Muscle of leg (tissue), 11 donors: ENCODE measurements around the gene RPTOR. TPM values are rescaled to one million over a fixed set of nuclear protein-coding genes. Genes with fewer than 3 reads are reported as not detected.

Source experiments
- DNase-seq: peaks from one replicate; pipeline ENCODE4 v3.0.0; 2013
- H3K27ac ChIP-seq: one replicate; pipeline ENCODE4 v1.5.1; 2013; ENCODE audit warnings: mild to moderate bottlenecking, low read length, control low read depth
- H3K27me3 ChIP-seq: one replicate; pipeline ENCODE4 v1.6.1; 2013; ENCODE audit warnings: low read length; ENCODE audit not compliant: control insufficient read depth, insufficient read depth
- H3K36me3 ChIP-seq: one replicate; pipeline ENCODE4 v1.6.1; 2013; ENCODE audit warnings: low read length; ENCODE audit not compliant: control insufficient read depth, insufficient read depth
- H3K4me1 ChIP-seq: one replicate; pipeline ENCODE4 v1.6.1; 2013; ENCODE audit warnings: low read length; ENCODE audit not compliant: control insufficient read depth, insufficient read depth
- H3K4me3 ChIP-seq: one replicate; pipeline ENCODE4 v1.5.1; 2013; ENCODE audit warnings: low read length, control low read depth
- H3K9me3 ChIP-seq: replicated peaks from 2 replicates; pipeline ENCODE4 v1.6.1; 2013; ENCODE audit warnings: low read depth, low read length; ENCODE audit not compliant: control insufficient read depth
- WGBS: methylation state at CpG from one replicate; pipeline ENCODE4 v1.1.5; 2013; ENCODE audit warnings: missing lambda C conversion rate; ENCODE audit not compliant: insufficient coverage; 5-methylcytosine and 5-hydroxymethylcytosine counted together
- polyA plus RNA-seq, 8 donors: library from polyadenylated mRNA; unstranded; fragments of 120-200 nt; gene quantifications; one replicate each; pipeline versions ENCODE4 v1.2.1 to v1.2.3, GENCODE V29; 2013; ENCODE audit warnings: inconsistent platforms in 1 of 8, low replicate concordance in 1 of 8; ENCODE audit not compliant: insufficient read length in 8 of 8, insufficient read depth in 1 of 8
- total RNA-seq: library from RNA; stranded (reverse); fragments of 120-200 nt; gene quantifications from one replicate; pipeline ENCODE4 v1.2.4, GENCODE V29; 2013

Gene RPTOR
- total and polyA plus RNA-seq, 9 donors: 17.3 to 23.7 (median 20.0) TPM

DNA sequence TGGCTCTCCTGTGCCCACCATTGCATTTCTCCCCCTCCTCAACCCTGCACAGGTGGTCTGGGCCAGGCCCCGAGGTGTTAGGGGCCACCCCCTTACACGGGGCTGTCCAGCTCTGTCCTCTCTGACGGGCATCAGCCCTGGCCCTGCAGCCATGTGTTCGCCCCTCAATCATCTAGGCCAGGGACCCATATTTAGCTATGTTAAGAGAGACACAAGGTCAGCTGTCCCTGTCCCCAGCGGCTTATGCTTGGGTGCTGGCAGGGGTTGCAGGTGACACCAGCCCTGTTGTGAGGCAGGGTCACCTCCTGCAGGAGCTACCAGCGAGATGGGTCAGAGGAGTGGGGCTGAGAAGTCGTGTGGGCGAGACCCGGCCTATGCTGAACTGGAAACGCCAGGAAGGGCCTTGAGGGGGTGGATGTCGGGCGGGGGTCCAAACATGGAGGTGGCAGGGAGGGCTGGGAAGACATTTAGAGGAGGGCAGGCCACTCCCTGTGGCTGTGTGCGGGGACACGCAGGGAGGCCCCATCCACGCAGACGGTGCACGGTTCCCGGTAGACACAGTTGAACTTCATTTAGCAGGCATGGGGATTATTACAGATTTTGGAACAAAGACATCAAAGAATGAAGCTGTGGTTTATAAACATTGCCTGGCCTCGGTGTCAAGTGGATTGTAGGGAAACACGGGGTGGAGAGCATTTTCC lies 313.8 kb downstream of the RPTOR start:
- peak overlapping the region; percentile 69 for H3K27ac ChIP-seq
- 73% methylated on average over 17 of the region's 20 CpGs for WGBS
- H3K9me3 ChIP-seq: no peaks in the 10 kb centered on the region
- H3K4me1 ChIP-seq: peaks cover 36% of the 10 kb centered on the region
- no peak overlapping the region for H3K4me3 ChIP-seq
- H3K36me3 ChIP-seq: peaks cover 22% of the 10 kb centered on the region
- no peaks in the 10 kb centered on the region for H3K27me3 ChIP-seq
- no peak for DNase-seq

DNA sequence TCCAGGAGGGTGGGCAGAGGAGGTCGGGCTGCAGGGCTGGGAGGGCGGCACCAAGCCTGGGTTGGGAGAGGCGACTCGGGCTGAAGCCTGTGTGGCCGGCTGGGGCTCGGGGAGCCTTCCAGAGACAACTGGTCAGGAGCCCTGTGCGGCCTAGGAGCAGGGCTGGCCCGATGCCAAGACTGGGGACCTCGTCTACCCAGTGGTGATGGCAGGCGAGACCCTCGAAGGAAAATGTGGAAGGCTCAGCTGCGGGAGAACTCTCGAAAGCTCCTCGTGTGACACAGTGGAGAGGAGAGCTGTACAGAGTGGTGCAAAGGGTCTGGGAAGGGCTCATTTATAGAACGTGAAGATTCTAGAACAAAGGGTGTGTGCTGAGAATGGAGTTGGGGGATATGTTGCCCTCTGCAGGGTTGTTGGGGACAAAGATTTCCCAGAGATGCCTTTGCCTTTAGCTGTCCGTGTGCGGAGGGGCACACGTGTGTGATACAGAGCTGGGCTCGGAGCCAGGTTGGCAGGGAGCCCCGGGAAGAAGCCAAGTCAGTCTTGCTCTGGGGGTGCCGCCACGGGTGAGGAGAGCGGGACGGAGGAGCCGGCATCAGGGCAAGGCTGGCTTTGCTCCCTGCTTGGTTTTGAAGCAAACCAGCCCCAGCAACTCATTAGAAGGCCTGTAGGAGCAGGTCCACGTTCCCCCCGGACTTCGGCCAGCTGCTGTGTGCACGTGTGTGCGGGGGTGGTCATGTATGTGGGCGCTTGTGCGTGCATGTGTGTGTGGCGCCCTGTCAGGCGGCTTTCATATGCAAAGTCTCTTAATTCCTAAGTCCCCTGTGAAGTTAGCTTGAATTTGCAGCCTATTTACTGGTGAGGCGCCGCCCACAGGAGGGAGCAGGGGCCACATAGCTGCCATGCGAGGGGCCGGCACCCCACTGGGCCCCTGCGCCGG lies 314.6 kb downstream of the RPTOR start:
- Histone ChIP-seq H3K4me3 (no peak overlapping the region), H3K27ac (peak overlapping the region; percentile 69)
- peak; percentile 78 for DNase-seq

DNA sequence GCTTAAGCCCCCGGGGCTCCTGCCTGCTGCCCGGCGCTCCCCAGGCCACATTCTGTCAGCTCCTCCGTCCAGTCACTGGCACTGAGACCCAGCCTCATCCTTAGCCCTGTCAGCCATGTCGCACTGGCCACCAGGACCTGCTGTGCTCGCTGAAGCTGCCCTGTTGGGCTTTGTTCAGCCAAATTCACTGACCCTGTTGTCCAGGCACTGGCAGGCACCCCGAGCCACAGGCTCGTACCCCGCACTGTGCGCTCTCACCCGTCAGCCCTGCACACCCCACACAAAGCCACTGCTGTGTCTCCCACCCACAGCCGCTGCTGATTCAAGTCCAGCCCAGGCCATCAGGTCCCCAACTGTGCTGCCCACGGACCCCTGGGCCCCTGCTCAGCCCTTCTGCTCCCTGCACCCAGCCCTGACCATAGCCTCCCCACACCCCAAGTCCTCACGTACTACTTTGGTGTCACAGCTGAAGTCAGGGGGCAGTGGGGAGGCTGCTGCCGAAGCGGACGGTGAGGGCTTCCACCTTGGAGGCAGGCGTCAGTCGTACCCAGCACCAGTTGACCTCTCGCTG lies 315.5 kb downstream of the RPTOR start:
- no peak for DNase-seq
- Histone ChIP-seq H3K36me3 (peaks cover 20% of the 10 kb centered on the region), H3K27me3 (no peaks in the 10 kb centered on the region), H3K4me3 (no peak overlapping the region), H3K9me3 (no peaks in the 10 kb centered on the region), H3K27ac (no peak overlapping the region), H3K4me1 (peaks cover 36% of the 10 kb centered on the region)
- WGBS: 94% methylated on average over 20 of the region's 20 CpGs

More for the DNA sequence above, 314.6 kb downstream of the RPTOR start:
- Histone ChIP-seq H3K36me3 (peaks cover 22% of the 10 kb centered on the region), H3K4me1 (peaks cover 36% of the 10 kb centered on the region), H3K27me3 (no peaks in the 10 kb centered on the region), H3K9me3 (no peaks in the 10 kb centered on the region)
- 60% methylated on average over 37 of the region's 40 CpGs for WGBS

DNA sequence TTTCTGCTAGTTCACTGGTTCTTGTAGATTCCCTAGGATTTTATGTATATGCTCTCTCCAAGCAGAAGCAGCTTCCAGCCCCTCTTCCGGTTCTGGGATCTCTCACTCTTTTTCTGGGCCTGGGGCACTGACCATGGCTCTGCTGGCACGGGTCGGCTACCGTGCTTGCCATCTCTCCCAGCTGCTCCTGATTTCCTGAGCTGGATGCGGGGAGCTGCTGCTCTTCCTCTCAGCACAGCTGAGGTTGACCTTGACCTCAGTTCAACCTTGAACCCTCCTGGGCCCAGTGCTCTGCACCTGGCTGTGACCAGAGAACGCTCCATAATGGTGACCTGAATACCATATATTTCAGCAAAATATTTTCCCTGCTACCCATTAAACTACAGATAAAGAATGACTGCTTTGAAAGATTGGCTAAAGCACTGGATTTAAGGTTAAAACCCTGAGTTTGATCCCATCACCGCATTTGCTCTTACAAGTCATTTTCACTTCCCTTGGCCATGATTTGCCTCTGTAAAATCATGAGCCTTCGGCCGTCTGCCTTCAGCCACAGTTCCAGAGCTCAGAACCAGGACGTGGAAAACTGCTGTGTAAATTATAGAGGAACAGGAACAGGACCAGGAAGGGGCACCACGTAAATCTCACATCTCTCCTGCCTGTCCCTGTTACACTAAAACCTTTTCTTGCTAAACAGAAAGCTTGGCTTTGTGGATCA lies 316.2 kb downstream of the RPTOR start:
- H3K27me3 ChIP-seq: no peaks in the 10 kb centered on the region
- no peaks in the 10 kb centered on the region for H3K9me3 ChIP-seq
- no peak for DNase-seq
- no peak overlapping the region for H3K27ac ChIP-seq
- peaks cover 36% of the 10 kb centered on the region for H3K4me1 ChIP-seq
- 44% methylated on average over 5 of the region's 11 CpGs for WGBS
- H3K36me3 ChIP-seq: peaks cover 16% of the 10 kb centered on the region
- H3K4me3 ChIP-seq: no peak overlapping the region

DNA sequence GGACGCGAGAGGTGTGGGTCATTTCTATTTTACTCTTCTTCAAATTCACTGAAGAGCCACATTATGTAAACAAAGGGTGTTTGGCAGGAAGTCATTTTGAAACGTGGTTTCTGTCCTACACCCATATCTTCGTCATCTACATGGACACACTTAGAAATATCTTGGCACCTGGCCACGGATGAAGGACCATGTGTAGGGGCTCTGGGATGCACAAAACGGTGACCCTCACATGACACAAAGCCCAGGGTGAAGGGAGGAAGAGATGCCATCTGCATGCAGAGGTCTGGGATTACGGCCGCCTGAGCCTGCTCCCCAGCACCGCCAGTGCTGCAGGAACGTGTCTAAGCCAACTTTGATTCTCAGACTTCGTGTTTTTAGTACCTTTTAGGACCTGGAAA lies 316.8 kb downstream of the RPTOR start:
- no peak overlapping the region for H3K4me3 ChIP-seq
- DNase-seq: no peak
- peaks cover 36% of the 10 kb centered on the region for H3K4me1 ChIP-seq
- WGBS: no CpG with 5 or more reads among the region's 11 CpGs
- H3K27ac ChIP-seq: no peak overlapping the region
- no peaks in the 10 kb centered on the region for H3K9me3 ChIP-seq
- peaks cover 12% of the 10 kb centered on the region for H3K36me3 ChIP-seq
- H3K27me3 ChIP-seq: no peaks in the 10 kb centered on the region

DNA sequence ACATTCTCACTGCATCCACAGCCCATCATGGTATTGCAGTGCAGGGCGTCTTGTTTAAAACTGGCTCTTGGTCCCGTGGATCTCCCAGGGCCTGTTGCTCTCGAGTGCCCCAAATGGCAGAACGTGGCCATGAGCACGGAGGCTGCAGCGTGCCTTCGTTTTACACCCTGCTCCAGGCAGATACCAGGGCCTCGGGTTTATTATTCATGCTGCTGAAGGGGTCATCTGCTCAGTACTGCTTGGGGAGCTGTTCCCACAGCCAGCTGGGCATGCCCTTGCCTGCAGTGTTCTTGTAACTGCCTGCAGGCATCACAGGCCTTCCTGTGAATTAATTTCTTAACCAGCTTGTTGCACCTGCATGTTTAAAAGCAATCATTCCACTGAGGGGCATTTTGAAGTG lies 317.3 kb downstream of the RPTOR start:
- WGBS: 59% methylated on average over 8 of the region's 8 CpGs
- Histone ChIP-seq H3K4me1 (peaks cover 36% of the 10 kb centered on the region), H3K36me3 (peaks cover 11% of the 10 kb centered on the region), H3K27ac (no peak overlapping the region), H3K9me3 (no peaks in the 10 kb centered on the region), H3K27me3 (no peaks in the 10 kb centered on the region), H3K4me3 (no peak overlapping the region)
- DNase-seq: no peak

DNA sequence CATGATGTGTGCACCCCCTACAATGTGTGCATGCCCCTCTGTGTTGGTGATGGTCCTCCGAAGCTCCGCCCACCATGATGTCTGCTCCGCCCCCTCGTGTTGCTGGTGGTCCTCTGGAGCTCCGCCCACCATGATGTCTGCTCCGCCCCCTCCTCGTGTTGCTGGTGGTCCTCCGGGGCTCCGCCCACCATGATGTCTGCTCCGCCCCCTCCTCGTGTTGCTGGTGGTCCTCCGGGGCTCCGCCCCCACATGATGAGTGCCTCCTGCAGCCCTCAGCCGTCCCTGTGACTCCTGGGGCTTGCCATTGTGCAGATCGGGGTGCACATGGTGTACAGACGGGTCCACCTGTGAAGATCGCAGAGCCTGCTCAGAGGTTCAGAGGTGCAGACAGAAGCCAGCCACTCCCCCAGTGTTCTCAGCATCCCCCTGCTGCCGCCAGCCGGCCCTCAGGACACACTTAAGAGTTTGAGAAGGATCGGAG lies 317.9 kb downstream of the RPTOR start:
- Histone ChIP-seq H3K36me3 (peaks cover 5% of the 10 kb centered on the region), H3K9me3 (no peaks in the 10 kb centered on the region), H3K4me3 (no peak overlapping the region), H3K27ac (no peak overlapping the region), H3K27me3 (no peaks in the 10 kb centered on the region), H3K4me1 (peaks cover 34% of the 10 kb centered on the region)
- 87% methylated on average over 17 of the region's 20 CpGs for WGBS
- DNase-seq: no peak

DNA sequence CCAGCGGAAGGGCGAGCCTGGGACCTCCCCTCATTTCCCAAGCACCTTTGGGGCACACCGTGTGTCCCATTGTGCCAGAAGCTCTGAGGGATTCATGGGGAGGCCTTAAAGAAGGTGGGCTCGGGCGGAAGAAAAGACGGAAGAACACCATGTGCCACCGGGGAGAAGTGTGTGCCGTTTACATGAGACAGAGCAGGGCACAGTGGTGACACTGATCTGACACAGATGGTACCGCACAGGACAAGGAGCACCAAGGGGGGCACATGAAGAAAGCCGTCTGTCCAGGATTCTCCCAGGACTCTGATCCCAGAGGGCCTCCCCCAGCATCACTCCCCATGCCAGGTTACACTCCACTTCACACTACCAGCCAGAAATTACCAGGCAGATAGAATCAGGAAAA lies 318.3 kb downstream of the RPTOR start:
- Histone ChIP-seq H3K27me3 (no peaks in the 10 kb centered on the region), H3K27ac (no peak overlapping the region), H3K4me3 (no peak overlapping the region), H3K9me3 (no peaks in the 10 kb centered on the region), H3K4me1 (peaks cover 29% of the 10 kb centered on the region), H3K36me3 (peaks cover 5% of the 10 kb centered on the region)
- no peak for DNase-seq
- WGBS: 95% methylated on average over 6 of the region's 10 CpGs

DNA sequence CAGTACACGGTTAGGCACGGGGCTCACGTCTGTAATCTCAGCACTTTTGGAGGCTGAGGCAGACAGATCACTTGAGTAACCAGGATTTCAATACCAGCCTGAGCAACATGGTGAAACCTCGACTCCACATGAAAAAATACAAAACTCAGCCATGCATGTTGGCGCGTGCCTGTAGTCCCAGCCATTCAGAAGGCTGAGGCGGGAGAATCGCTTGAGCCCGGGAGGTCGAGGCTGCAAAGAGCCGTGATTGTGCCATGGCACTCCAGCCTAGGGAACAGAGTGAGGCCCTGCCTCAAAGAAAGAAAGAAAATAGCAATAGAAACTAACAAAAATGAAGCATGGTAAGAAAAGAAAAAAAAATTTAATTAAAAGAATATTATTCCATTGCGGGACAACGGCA lies 319.0 kb downstream of the RPTOR start:
- H3K27ac ChIP-seq: no peak overlapping the region
- H3K36me3 ChIP-seq: peaks cover 5% of the 10 kb centered on the region
- no peaks in the 10 kb centered on the region for H3K9me3 ChIP-seq
- 97% methylated on average over 8 of the region's 13 CpGs for WGBS
- H3K27me3 ChIP-seq: no peaks in the 10 kb centered on the region
- no peak overlapping the region for H3K4me3 ChIP-seq
- peaks cover 22% of the 10 kb centered on the region for H3K4me1 ChIP-seq
- no peak for DNase-seq
